HG03354 (cell line): ENCODE data around the gene UGT1A10.

Experiments
- ATAC-seq: cut with Tn5 transposase; IDR thresholded peaks from one replicate; pipeline ENCODE4 v1.9.1; 2021; ENCODE audit warnings: mild to moderate bottlenecking; ENCODE audit not compliant: unreplicated experiment, poor library complexity, severe bottlenecking

The UGT1A10 gene

GRCh38 chr2:233798335-233799086 lies 162.3 kb downstream of the UGT1A10 start:
- ATAC-seq: no peak

GRCh38 chr2:233799087-233799665 lies 162.9 kb downstream of the UGT1A10 start:
- no peak for ATAC-seq

GRCh38 chr2:233799716-233800115 lies 163.5 kb downstream of the UGT1A10 start:
- no peak for ATAC-seq

GRCh38 chr2:233800208-233800607 lies 164.0 kb downstream of the UGT1A10 start:
- no peak for ATAC-seq

GRCh38 chr2:233801357-233802131 lies 165.3 kb downstream of the UGT1A10 start:
- no peak for ATAC-seq

GRCh38 chr2:233802132-233802815 lies 166.0 kb downstream of the UGT1A10 start:
- no peak for ATAC-seq

GRCh38 chr2:233803292-233803911 lies 167.2 kb downstream of the UGT1A10 start:
- ATAC-seq: no peak

- ATAC-seq: no peak
Observed at GRCh38 chr2:233803994-233804393, 167.7 kb downstream of the UGT1A10 start.

- ATAC-seq: no peak
Observed at GRCh38 chr2:233807215-233807865, 171.1 kb downstream of the UGT1A10 start.

- no peak for ATAC-seq
Observed at GRCh38 chr2:233807966-233808935, 172.0 kb downstream of the UGT1A10 start.

GRCh38 chr2:233810385-233810784 lies 174.1 kb downstream of the UGT1A10 start:
- ATAC-seq: no peak

- no peak for ATAC-seq
Observed at GRCh38 chr2:233811087-233811486, 174.8 kb downstream of the UGT1A10 start.

- no peak for ATAC-seq
Observed at GRCh38 chr2:233811732-233812131, 175.5 kb downstream of the UGT1A10 start.

GRCh38 chr2:233813236-233814055 lies 177.2 kb downstream of the UGT1A10 start:
- ATAC-seq: no peak

GRCh38 chr2:233814056-233814835 lies 178.0 kb downstream of the UGT1A10 start:
- ATAC-seq: no peak

- no peak for ATAC-seq
Observed at GRCh38 chr2:233815861-233816260, 179.6 kb downstream of the UGT1A10 start.

- no peak for ATAC-seq
Observed at GRCh38 chr2:233816334-233816733, 180.1 kb downstream of the UGT1A10 start.
